HG03460 (cell line): Measurements from ENCODE around the gene PEX19.

Experiments used
- ATAC-seq: cut with Tn5 transposase; IDR thresholded peaks from one replicate; pipeline ENCODE4 v1.9.1; 2021; ENCODE audit not compliant: unreplicated experiment

PEX19 gene

DNA sequence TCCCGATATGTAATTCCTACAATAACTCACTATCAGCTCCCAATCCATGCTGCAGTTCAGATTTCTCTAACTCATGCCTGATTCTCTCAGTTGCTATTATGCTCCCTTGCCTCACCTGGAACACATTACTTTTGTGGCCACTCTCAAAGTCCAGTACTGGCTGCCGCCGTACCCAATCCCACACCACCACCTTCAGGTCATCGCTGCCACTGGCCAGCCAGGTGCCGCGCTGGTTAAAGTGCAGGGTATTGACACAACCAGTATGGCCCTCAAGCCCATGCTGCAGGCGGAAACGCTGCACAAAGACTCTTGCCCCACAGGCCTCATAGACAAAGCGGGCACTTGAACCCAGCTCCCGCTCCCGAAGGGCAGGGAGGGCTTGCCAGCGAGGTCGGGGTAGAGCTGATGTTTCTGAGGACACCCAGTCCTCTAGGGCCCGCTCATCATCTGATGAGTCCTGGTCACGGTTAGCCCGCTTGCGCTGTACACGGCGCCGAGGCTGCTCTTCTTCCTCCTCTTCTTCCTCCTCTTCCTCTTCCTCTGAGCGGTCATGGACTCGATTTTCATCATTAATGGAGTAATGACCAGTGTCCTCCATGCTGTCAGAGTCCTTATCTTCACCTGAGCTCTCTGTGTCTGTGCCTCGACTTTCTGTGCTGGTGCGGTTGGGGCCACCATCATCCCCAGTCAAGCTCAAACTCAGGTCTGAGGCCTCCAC lies 45.2 kb downstream of the PEX19 start:
- no peak for ATAC-seq

DNA sequence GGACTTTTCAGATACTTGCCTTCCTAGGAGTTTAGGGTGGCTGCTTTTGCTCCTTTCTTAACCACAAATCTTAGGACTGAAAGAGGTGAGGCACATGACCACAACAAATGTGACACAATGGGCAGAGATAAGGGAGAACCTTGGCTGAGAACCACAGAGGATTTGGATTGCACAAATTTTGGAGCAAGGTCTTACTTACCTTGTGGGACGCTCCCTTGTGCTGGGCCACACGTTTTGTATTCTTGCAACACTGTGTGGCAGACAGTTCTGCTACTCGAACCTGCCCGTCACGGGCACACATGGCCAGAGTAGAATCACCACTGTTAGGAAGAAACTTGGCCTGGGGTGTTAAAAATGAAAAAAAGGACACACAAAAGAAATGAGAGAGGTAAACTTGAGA lies 46.5 kb downstream of the PEX19 start:
- ATAC-seq = no peak

DNA sequence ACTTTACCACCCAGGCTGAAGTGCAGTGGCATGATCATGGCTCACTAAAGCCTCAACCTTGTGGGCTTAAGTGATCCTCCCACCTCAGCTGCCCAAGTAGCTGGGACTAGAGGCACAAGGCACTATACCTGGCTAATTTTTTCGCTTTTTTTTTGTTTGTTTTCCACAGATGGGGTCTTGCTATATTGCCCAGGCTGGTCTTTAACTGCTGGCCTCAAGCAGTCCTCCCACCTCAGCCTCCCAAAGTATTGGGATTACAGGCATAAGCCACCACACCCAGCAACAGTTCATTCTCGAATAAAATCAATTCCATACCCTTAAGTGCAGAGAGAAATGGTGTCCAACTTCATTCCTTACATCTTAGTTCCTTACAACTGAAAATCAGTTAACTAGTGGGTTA lies 47.4 kb downstream of the PEX19 start:
- ATAC-seq = no peak

DNA sequence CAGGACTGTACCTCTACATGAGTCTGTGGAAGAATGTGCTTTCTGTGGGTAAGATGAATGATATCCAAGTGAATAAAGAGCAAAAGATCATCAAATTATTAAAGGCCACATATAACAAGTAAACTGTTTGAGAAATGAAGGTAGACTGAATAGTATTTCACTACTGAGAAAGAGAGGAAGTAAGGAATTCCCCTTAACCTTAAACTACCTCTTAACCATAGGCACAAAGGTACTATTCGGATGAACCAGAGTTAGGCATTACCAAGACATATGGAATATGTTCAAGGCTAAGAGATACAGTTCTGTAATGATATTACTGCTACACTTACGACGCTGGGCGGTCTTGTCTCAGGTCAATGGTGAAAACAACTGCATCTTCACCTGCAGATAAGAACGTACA lies 48.1 kb downstream of the PEX19 start:
- no peak for ATAC-seq

DNA sequence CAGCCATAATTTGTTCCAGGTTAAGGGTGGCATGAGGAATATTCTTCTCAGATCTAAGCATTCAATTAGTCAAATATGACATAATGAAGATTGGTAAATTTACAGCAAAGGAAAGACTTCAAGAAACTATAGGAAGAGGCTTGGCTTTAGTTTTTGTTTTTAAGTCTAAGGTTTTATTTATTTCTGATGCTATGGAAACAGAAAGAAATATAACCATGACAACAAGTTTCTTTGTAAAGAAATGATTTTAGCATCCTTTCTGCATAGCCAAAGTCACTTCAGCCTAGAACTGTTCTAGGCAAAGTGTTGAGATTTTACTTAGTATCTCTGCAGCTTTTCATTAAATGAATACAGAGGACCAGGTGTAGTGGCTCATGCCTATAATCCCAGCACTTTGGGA lies 52.0 kb downstream of the PEX19 start:
- ATAC-seq = no peak

DNA sequence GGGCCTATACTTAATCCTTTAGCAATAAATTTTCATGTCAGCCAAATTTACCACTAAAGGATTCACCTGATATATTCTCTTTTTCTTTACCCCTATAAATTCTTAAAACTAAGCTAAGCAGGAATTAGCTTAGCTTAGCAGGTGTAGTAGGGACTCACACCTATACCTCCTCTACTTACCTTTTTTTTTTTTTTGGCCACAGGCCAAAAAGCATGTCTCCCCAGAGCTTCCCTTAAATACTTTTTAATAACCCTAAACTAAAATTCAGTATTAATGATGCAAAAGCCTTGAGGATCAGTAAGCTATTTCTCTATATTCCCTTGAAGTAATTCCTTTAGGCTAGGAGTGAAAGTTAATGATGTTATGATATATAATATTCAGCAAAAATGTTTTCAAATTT lies 56.5 kb downstream of the PEX19 start:
- ATAC-seq = no peak

DNA sequence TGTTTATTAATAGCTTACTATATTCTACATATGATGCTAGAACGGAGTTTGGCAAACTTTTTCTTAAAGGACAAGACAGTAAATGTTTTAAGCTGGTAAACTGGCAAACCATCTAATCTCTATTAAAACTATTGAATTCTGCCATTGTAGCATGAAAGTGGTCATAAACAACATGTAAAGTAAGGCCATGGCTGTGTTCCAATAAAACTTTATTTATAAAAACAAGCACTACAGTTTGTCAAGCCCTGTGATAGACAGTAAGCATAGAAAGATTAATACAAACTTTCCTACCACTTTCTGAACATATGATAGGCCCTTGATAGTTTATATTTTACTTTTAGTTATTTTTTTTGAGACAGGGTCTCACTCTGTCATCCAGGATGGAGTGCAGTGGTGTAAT lies 57.4 kb downstream of the PEX19 start:
- ATAC-seq = no peak

DNA sequence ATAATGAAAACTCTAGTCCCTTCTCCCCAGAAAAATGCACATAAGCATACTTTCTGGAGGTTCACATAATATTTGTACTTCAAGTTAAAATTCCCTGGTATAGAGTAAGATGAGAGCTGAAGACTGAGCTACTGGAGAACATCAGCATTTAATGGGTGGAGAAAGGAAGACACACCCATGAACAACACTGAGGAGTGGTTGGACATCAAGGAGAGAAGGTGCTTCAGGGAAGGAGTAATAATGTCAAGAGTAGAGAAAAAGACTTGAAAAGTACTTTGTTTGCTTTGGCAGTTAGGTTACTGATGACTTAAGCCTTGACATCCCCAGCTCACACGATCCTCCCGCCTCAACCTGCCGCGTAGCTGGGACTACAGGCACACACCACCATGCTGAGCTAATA lies 57.9 kb downstream of the PEX19 start:
- ATAC-seq = no peak
